Karpas-422 (cell line): ENCODE results near the gene C19orf81. TPM values are rescaled to one million over a fixed set of nuclear protein-coding genes. Genes with fewer than 3 reads are reported as not detected.

ENCODE experiments used
- DNase-seq: peaks from one replicate; pipeline ENCODE4 v3.0.0-alpha.2; 2015
- H2AFZ ChIP-seq: fragments of 200-600 bp; sonication (generic); 2 replicates; pipeline ENCODE4 v1.6.1; 2014; ENCODE audit warnings: antibody characterized with exemption, low read length, mixed read lengths
- H3K27ac ChIP-seq: fragments of 200-600 bp; sonication (generic); 2 replicates; pipeline ENCODE4 v1.5.1; 2014; ENCODE audit warnings: mild to moderate bottlenecking, low read length, moderate library complexity
- H3K27me3 ChIP-seq: fragments of 200-600 bp; sonication (generic); 2 replicates; pipeline ENCODE4 v1.6.1; 2014; ENCODE audit warnings: low read length, mixed read lengths
- H3K36me3 ChIP-seq: fragments of 200-600 bp; sonication (generic); 2 replicates; pipeline ENCODE4 v1.6.1; 2014; ENCODE audit warnings: low read length, mixed read lengths; ENCODE audit not compliant: insufficient read depth
- H3K4me1 ChIP-seq: fragments of 200-600 bp; sonication (generic); 2 replicates; pipeline ENCODE4 v1.6.1; 2014; ENCODE audit warnings: mild to moderate bottlenecking, low read length, mixed read lengths
- H3K4me2 ChIP-seq: fragments of 200-600 bp; sonication (generic); 2 replicates; pipeline ENCODE4 v1.6.1; 2014; ENCODE audit warnings: low read length, low read depth, mild to moderate bottlenecking; ENCODE audit not compliant: poor library complexity, severe bottlenecking
- H3K4me3 ChIP-seq: fragments of 200-600 bp; sonication (generic); 2 replicates; pipeline ENCODE4 v1.5.1; 2014; ENCODE audit warnings: mild to moderate bottlenecking, antibody characterized with exemption, low read length, mixed read lengths
- H3K79me2 ChIP-seq: fragments of 200-600 bp; sonication (generic); 2 replicates; pipeline ENCODE4 v1.6.1; 2014; ENCODE audit warnings: mild to moderate bottlenecking, low read length, mixed read lengths
- H3K9ac ChIP-seq: fragments of 200-600 bp; sonication (generic); 2 replicates; pipeline ENCODE4 v1.6.0; 2014; ENCODE audit warnings: low read length
- H3K9me2 ChIP-seq: fragments of 200-600 bp; sonication (generic), shearing (Covaris generic); replicated peaks from 2 replicates; pipeline ENCODE4 v1.6.0; 2014; ENCODE audit warnings: mild to moderate bottlenecking, low read length, moderate library complexity; ENCODE audit not compliant: insufficient read depth
- H3K9me3 ChIP-seq: fragments of 300-700, 200-600 bp; sonication (generic); 2 replicates; pipeline ENCODE4 v1.6.1; 2014; ENCODE audit warnings: low read length, mixed read lengths
- H4K20me1 ChIP-seq: fragments of 200-600 bp; sonication (generic); 2 replicates; pipeline ENCODE4 v1.6.1; 2014; ENCODE audit warnings: mild to moderate bottlenecking, antibody characterized with exemption, low read length, low read depth; ENCODE audit not compliant: insufficient read depth
- total RNA-seq: library from RNA; depleted of rRNA; stranded (reverse); fragments of >200 nt; shearing (Covaris generic); gene quantifications from 2 replicates; pipeline ENCODE4 v1.2.3, GENCODE V29; 2014; ENCODE audit warnings: low replicate concordance

The C19orf81 gene
- total RNA-seq, 1 experiment from 2014 or later: not detected

DNA sequence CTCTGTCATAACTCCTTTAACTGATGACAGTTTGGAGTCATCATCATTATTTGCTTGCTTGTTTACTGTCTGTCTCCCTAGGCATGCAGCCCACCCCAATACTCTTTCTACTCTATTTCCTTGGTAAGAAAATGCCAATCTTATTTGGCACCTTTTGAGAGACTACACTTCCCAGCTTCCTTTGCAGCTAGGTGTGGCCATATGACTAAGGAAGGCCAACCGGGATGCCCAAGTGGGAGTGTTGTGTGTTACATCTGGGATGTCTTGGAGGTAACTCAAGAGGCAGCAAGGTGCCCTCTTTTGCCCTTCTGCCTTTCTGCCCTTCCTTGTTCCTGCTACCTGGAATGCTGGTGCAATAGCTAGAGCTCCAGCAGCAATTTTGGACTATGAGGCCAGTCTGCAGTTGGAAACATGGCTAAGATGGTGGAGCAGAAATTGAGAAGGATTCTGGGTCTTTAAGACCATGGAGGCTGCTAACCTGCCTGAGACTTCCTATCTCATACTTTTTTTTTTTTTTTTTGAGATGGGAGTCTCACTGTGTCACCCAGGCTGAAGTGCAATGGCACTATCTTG is 27.5 kb downstream of the C19orf81 start:
- no peaks in the 10 kb centered on the region for H3K9me2 ChIP-seq
- no peaks in the 10 kb centered on the region for H3K27me3 ChIP-seq

DNA sequence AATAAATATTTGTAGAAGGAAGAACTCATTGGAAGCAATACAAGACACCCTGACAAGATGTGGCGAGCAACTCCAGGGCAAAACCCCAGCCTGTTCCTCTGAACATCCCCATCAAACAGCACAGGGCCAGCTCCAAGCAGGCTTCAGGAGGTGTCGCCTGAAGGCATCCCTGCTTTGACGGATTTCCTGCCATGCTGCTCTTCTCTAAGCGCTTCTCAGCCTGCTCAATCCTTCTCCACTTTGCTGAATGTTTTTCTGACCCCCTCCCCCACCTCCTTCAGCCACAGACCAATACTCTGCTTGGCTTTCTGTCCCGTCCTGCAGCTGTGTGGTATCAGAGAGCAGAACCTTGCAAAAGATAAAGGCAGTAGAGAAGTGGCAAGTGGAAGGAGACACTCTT is 28.4 kb downstream of the C19orf81 start:
- no peak overlapping the region for H3K9ac ChIP-seq
- H4K20me1 ChIP-seq: no peaks in the 10 kb centered on the region
- no peak for DNase-seq
- no peak overlapping the region for H2AFZ ChIP-seq
- no peak overlapping the region for H3K4me3 ChIP-seq
- H3K27ac ChIP-seq: no peak overlapping the region
- H3K4me2 ChIP-seq: no peak overlapping the region
- no peaks in the 10 kb centered on the region for H3K79me2 ChIP-seq
- peaks cover 6% of the 10 kb centered on the region for H3K4me1 ChIP-seq
- no peaks in the 10 kb centered on the region for H3K9me2 ChIP-seq
- no peaks in the 10 kb centered on the region for H3K36me3 ChIP-seq
- no peaks in the 10 kb centered on the region for H3K27me3 ChIP-seq
- H3K9me3 ChIP-seq: no peaks in the 10 kb centered on the region

More for the DNA sequence above, 27.5 kb downstream of the C19orf81 start:
- H2AFZ ChIP-seq: no peak overlapping the region
- H3K9ac ChIP-seq: no peak overlapping the region
- peaks cover 6% of the 10 kb centered on the region for H3K4me1 ChIP-seq
- H3K4me3 ChIP-seq: no peak overlapping the region
- no peak for DNase-seq
- H4K20me1 ChIP-seq: no peaks in the 10 kb centered on the region
- H3K9me3 ChIP-seq: no peaks in the 10 kb centered on the region
- no peaks in the 10 kb centered on the region for H3K36me3 ChIP-seq
- H3K4me2 ChIP-seq: no peak overlapping the region
- no peak overlapping the region for H3K27ac ChIP-seq
- H3K79me2 ChIP-seq: no peaks in the 10 kb centered on the region

DNA sequence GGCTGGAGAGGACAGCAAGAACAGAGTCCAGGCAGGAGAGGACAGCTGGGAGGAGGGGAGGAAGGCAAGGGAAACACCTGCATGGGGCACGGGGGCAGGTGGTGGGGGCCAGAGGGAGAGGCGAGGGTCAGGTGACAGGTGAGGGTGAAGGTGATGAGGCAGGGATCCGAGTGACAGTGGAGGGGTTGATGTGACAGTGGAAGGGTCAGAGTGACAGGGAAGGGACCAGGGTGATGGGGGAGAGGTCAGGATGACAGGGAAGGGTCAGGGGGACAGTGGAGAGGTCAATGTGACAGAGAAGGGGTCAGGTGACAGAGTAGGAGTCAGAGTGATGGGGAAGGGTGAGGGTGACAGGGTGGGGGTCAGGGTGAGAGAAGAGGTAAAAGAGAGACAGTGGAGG is 29.1 kb downstream of the C19orf81 start:
- no peaks in the 10 kb centered on the region for H3K36me3 ChIP-seq
- H3K4me1 ChIP-seq: peaks cover 6% of the 10 kb centered on the region

DNA sequence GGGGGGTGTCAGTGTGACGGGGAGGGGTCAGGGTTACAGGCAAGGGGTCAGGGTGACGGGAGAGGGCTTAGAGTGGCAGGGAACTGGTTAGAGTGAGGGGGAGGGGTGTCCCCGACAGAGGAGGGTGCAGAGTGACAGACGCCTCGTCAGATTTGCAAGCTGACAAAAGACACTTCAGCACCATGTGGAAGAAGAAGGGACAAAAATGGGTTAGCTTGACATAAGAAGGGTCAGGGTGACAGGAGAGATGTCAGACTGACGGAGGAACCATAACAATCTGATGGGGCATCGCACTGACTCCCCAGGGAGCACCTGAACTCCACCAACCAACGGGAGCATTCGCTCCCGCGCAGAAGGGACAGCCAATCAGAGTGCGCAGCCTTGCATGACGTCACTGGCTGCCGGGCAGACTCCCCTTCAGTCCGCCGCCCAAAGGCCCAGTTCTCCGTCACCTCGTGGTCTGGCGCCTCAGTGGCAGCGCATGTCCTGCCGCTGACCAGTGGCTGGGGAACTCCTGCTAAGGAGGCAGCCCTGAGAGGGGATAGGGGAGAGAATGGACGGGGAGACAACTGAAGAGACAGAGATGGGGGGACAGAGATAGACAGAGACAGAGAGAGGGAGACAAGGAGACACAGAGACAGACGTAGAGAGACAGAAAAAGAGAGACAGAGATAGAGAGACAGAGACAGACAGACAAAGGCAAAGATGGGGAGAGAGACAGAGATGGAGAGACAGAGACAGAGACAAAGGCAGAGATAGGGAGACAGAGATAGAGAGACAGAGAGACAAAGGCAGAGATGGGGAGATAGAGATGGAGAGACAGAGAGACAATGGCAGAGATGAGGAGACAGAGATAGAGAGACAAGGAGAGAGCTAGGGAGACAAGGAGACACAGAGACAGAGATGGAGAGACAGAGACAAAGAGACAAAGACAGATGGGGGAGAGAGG is 30.2 kb downstream of the C19orf81 start:
- no peaks in the 10 kb centered on the region for H4K20me1 ChIP-seq
- DNase-seq: peak; percentile 98
- no peaks in the 10 kb centered on the region for H3K9me2 ChIP-seq
- H3K4me2 ChIP-seq: peak overlapping the region; percentile 62
- peaks cover 6% of the 10 kb centered on the region for H3K4me1 ChIP-seq
- H3K27me3 ChIP-seq: no peaks in the 10 kb centered on the region
- H3K27ac ChIP-seq: no peak overlapping the region
- H2AFZ ChIP-seq: peak overlapping the region; percentile 84; the same call in 1 of the 2 replicates
- no peaks in the 10 kb centered on the region for H3K9me3 ChIP-seq
- 0 out of 2 replicates have a peak overlapping the region, but pooled peaks have one; percentile 24 for H3K9ac ChIP-seq
- peak overlapping the region; percentile 15; the same call in 1 of the 2 replicates for H3K4me3 ChIP-seq
- H3K79me2 ChIP-seq: no peaks in the 10 kb centered on the region
- H3K36me3 ChIP-seq: no peaks in the 10 kb centered on the region

More for the DNA sequence above, 29.1 kb downstream of the C19orf81 start:
- Histone ChIP-seq H3K9ac (no peak overlapping the region), H2AFZ (no peak overlapping the region), H3K79me2 (no peaks in the 10 kb centered on the region), H3K4me3 (no peak overlapping the region), H4K20me1 (no peaks in the 10 kb centered on the region), H3K9me3 (no peaks in the 10 kb centered on the region), H3K9me2 (no peaks in the 10 kb centered on the region), H3K4me2 (no peak overlapping the region), H3K27ac (no peak overlapping the region), H3K27me3 (no peaks in the 10 kb centered on the region)
- DNase-seq: no peak

DNA sequence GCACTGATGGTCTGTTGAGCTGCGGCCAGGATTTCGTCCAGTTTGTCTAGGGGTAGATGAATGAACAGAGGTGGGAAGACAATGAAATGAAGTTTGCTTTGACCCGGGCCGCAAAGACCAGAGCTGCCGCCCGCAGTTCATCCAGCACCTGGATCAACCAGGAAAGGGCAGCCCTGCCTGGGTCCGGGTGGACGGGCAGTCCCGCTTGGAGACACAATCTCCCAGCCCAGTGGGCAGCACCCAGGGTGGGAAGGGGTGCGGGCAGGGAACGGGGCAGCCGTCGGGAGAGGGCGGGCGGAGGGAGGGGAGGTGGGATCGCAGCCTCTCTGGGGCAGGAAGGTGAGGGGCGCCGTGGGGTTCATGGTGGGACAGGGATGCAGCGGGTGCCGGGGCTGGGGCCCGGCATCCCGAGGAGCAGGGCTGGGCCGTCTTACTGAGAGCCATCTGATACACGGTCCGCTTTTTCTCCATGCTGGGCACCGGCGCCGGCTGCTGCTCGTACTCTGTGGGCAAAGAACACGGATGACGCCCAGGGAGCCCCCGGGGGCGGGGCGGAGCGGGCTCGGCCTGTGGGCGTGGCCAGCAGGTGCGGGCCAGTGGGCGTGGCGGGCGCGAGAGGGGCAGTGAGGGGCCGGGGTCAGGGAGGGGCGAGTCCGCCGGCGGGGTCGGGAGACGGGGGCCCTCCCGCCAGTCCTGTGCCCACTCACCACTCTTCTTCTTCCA is 37.2 kb downstream of the C19orf81 start:
- H3K27ac ChIP-seq: no peak overlapping the region
- H3K27me3 ChIP-seq: no peaks in the 10 kb centered on the region
- H2AFZ ChIP-seq: no peak overlapping the region
- no peak for DNase-seq
- no peaks in the 10 kb centered on the region for H3K36me3 ChIP-seq
- H3K9me2 ChIP-seq: no peaks in the 10 kb centered on the region
- H3K4me2 ChIP-seq: no peak overlapping the region
- no peak overlapping the region for H3K4me3 ChIP-seq
- H4K20me1 ChIP-seq: no peaks in the 10 kb centered on the region
- H3K4me1 ChIP-seq: peaks cover 4% of the 10 kb centered on the region; the same call in 1 of the 2 replicates
- H3K9me3 ChIP-seq: no peaks in the 10 kb centered on the region
- no peak overlapping the region for H3K9ac ChIP-seq
- H3K79me2 ChIP-seq: no peaks in the 10 kb centered on the region

DNA sequence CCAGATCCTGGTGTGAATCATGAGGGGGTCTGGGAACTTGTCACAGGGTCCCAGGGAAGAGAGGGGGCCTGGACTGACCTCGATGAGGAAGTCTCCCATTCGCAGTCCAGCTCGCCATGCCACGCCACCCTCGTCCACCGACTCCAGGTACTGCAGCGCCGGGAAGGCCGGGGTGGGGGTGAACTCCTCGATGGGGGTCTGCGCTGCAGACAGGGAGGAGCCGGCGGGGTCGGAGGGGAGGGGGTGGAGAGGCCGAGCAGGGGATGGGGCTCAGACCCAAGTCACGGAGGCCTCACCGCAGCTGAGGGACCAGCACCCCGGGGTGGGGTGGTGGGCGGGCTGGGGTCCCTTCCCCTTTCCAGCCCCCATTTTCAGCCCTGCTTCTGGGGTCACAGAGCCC is 39.5 kb downstream of the C19orf81 start:
- Histone ChIP-seq H3K9ac (no peak overlapping the region), H3K36me3 (no peaks in the 10 kb centered on the region), H3K9me2 (no peaks in the 10 kb centered on the region), H3K79me2 (no peaks in the 10 kb centered on the region), H3K4me2 (no peak overlapping the region), H3K4me1 (peaks cover 4% of the 10 kb centered on the region; the same call in 1 of the 2 replicates), H3K27ac (no peak overlapping the region), H4K20me1 (no peaks in the 10 kb centered on the region), H3K9me3 (no peaks in the 10 kb centered on the region), H3K27me3 (no peaks in the 10 kb centered on the region), H3K4me3 (no peak overlapping the region), H2AFZ (no peak overlapping the region)
- DNase-seq: no peak

DNA sequence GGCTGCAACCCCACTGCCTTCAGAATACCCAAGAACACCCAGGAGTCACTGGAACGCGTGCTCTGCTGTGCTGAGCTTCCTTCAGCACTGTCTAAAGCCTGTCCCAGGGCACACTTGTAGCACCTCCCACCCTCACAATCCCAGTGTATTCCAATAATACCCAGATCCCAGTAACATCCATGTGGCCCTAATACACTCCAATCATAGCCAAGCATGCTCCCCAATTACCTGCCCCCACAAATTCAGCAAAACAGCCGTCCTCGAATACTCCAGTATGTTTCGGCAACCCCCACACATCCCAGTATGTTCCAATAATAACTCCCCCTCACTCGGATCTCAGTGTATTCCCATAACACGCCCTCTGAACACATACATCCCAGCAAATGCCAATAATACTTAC is 41.2 kb downstream of the C19orf81 start:
- H3K36me3 ChIP-seq: no peaks in the 10 kb centered on the region
- H3K9me2 ChIP-seq: no peaks in the 10 kb centered on the region
- H4K20me1 ChIP-seq: no peaks in the 10 kb centered on the region
- H3K9me3 ChIP-seq: no peaks in the 10 kb centered on the region
- H3K4me2 ChIP-seq: no peak overlapping the region
- DNase-seq: no peak
- peaks cover 4% of the 10 kb centered on the region; the same call in 1 of the 2 replicates for H3K4me1 ChIP-seq
- no peak overlapping the region for H3K4me3 ChIP-seq
- H2AFZ ChIP-seq: no peak overlapping the region
- H3K9ac ChIP-seq: no peak overlapping the region
- no peaks in the 10 kb centered on the region for H3K27me3 ChIP-seq
- no peak overlapping the region for H3K27ac ChIP-seq
- no peaks in the 10 kb centered on the region for H3K79me2 ChIP-seq
